Measurements from ENCODE around the gene PSMA6.

PSMA6 gene

GRCh38 chr14:35331605-35332516 lies 39.7 kb downstream of the PSMA6 start:
- no peaks in the 10 kb centered on the region for H3K79me2 ChIP-seq (ENCODE audit: insufficient read depth, low read depth)
- H3K4me1 ChIP-seq (ENCODE audit: low read depth, poor library complexity, severe bottlenecking), result no peaks in the 10 kb centered on the region
- H3K9ac ChIP-seq, result no peak overlapping the region
- no peak for TF ChIP-seq CTCF (conservative IDR thresholded peaks at IDR 0.05; ENCODE audit: low read depth, low read length)
- no peak overlapping the region for H3K27ac ChIP-seq
- no peak overlapping the region for H2AFZ ChIP-seq (ENCODE audit: low read depth)
- no peak overlapping the region for H3K4me3 ChIP-seq (IDR thresholded peaks at IDR 0.05; ENCODE audit: insufficient read depth, low read depth, low read length)
- no peak overlapping the region for H3K4me2 ChIP-seq
- no peaks in the 10 kb centered on the region for H3K27me3 ChIP-seq (ENCODE audit: insufficient read depth, low read depth)
- no peaks in the 10 kb centered on the region for H4K20me1 ChIP-seq (ENCODE audit: insufficient read depth)
- no peaks in the 10 kb centered on the region for H3K36me3 ChIP-seq (ENCODE audit: insufficient read depth)

- Histone ChIP-seq H3K79me2 (ENCODE audit: insufficient read depth, low read depth) (no peaks in the 10 kb centered on the region), H3K36me3 (ENCODE audit: insufficient read depth) (no peaks in the 10 kb centered on the region), H3K27me3 (ENCODE audit: insufficient read depth, low read depth) (no peaks in the 10 kb centered on the region), H3K9ac (no peak overlapping the region), H4K20me1 (ENCODE audit: insufficient read depth) (no peaks in the 10 kb centered on the region), H3K4me1 (ENCODE audit: low read depth, poor library complexity, severe bottlenecking) (no peaks in the 10 kb centered on the region), H3K4me3 (IDR thresholded peaks at IDR 0.05; ENCODE audit: insufficient read depth, low read depth, low read length) (no peak overlapping the region), H3K4me2 (no peak overlapping the region), H3K27ac (no peak overlapping the region), H2AFZ (ENCODE audit: low read depth) (no peak overlapping the region; the same call in 1 of the 2 replicates)
- TF ChIP-seq CTCF (conservative IDR thresholded peaks at IDR 0.05; ENCODE audit: low read depth, low read length), result no peak
Measured at GRCh38 chr14:35332517-35333263, 40.5 kb downstream of the PSMA6 start.

DNA sequence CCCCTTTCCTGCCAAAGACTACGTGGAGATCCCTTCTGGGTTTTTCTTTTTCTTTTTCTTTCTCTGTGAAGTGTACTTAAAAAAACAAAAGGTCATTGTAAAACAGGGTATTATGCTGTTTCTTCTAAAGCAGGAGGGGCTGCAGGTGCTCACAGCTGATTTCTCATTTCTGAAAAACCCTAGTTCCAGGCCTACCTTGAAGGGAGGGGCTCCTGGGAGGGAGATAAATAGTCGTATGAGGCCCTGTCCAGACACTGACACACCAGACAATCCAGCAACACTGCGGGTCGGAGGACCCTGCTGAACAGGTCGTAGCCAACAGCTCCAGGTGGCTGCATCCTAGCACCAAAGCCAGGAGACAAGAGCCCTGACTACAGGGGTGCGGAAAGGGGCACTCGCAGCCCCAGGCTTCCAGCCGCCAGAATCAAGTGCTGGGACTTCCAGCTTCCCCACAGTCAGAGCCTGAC lies 41.1 kb downstream of the PSMA6 start:
- no peak overlapping the region for H3K27ac ChIP-seq
- no peak overlapping the region for H3K9ac ChIP-seq
- no peak overlapping the region for H3K4me3 ChIP-seq (IDR thresholded peaks at IDR 0.05; ENCODE audit: insufficient read depth, low read depth, low read length)
- H2AFZ ChIP-seq (ENCODE audit: low read depth), result no peak overlapping the region; the same call in 1 of the 2 replicates
- no peaks in the 10 kb centered on the region for H4K20me1 ChIP-seq (ENCODE audit: insufficient read depth)
- no peaks in the 10 kb centered on the region for H3K79me2 ChIP-seq (ENCODE audit: insufficient read depth, low read depth)
- H3K36me3 ChIP-seq (ENCODE audit: insufficient read depth), result no peaks in the 10 kb centered on the region
- H3K4me1 ChIP-seq (ENCODE audit: low read depth, poor library complexity, severe bottlenecking), result no peaks in the 10 kb centered on the region
- no peak overlapping the region for H3K4me2 ChIP-seq
- no peaks in the 10 kb centered on the region for H3K27me3 ChIP-seq (ENCODE audit: insufficient read depth, low read depth)
- TF ChIP-seq CTCF (conservative IDR thresholded peaks at IDR 0.05; ENCODE audit: low read depth, low read length), result no peak

GRCh38 chr14:35333797-35334743 lies 41.9 kb downstream of the PSMA6 start:
- H3K4me1 ChIP-seq (ENCODE audit: low read depth, poor library complexity, severe bottlenecking), result no peaks in the 10 kb centered on the region
- no peak overlapping the region for H3K4me2 ChIP-seq
- H3K79me2 ChIP-seq (ENCODE audit: insufficient read depth, low read depth), result no peaks in the 10 kb centered on the region
- H3K36me3 ChIP-seq (ENCODE audit: insufficient read depth), result no peaks in the 10 kb centered on the region
- H3K27me3 ChIP-seq (ENCODE audit: insufficient read depth, low read depth), result no peaks in the 10 kb centered on the region
- no peak overlapping the region for H3K9ac ChIP-seq
- no peak overlapping the region for H3K4me3 ChIP-seq (IDR thresholded peaks at IDR 0.05; ENCODE audit: insufficient read depth, low read depth, low read length)
- H2AFZ ChIP-seq (ENCODE audit: low read depth), result no peak overlapping the region
- H3K27ac ChIP-seq, result no peak overlapping the region
- no peak for TF ChIP-seq CTCF (conservative IDR thresholded peaks at IDR 0.05; ENCODE audit: low read depth, low read length)
- no peaks in the 10 kb centered on the region for H4K20me1 ChIP-seq (ENCODE audit: insufficient read depth)
